GM12878 (cell line): ENCODE measurements around the gene YPEL4. TPM values are rescaled to one million over a fixed set of nuclear protein-coding genes. Genes with fewer than 3 reads are reported as not detected.
A peak's percentile ranks its signal among the peaks of the same experiment; 100 is the strongest.

Experiments
- ATAC-seq: fragments of 200-7000 bp; cut with Tn5 transposase; 3 replicates; pipeline ENCODE4 v1.9.1; 2020; ENCODE audit warnings: mild to moderate bottlenecking, moderate library complexity
- BruUV-seq: library from RNA; stranded (reverse); fragments of 400-500 nt; replicated peaks from 2 replicates; lab custom pipeline; 2021; lab: Mats Ljungman, UMichigan
- CTCF ChIA-PET: fragments of 300-600 bp; sonication (Branson Sonifier 250); formaldehyde crosslinking; extraction: SDS; loops from one replicate; lab custom pipeline; 2021; ENCODE audit warnings: inconsistent platforms; lab: Yijun Ruan, JAX
- POLR2A ChIA-PET: fragments of 350-600 bp; formaldehyde crosslinking; extraction: SDS; loops from one replicate; lab custom pipeline; 2021; ENCODE audit warnings: inconsistent platforms; lab: Charles Lee
- RAD21 ChIA-PET: fragments of 300-600 bp; sonication (Branson Sonifier 250); formaldehyde crosslinking; loops from one replicate; lab custom pipeline; 2023; ENCODE audit warnings: antibody characterized with exemption; ENCODE audit not compliant: unreplicated experiment; lab: Charles Lee
- SMC1A ChIA-PET: fragments of 300-600 bp; sonication (Branson Sonifier 250); formaldehyde crosslinking; loops from one replicate; lab custom pipeline; 2023; ENCODE audit not compliant: unreplicated experiment, uncharacterized antibody; lab: Charles Lee
- DNase-seq: peaks from one replicate; pipeline ENCODE4 v3.0.0-alpha.2; 2011; ENCODE audit warnings: low read depth, low spot score
- FAIRE-seq: peaks from 3 replicates; lab custom pipeline; 2011; peaks lifted over from hg19 to GRCh38; lab: Jason Lieb, UNC
- H2AFZ ChIP-seq: 2 replicates; pipeline ENCODE4 v1.6.0; 2011; ENCODE audit warnings: low read depth, low read length, control low read depth; ENCODE audit not compliant: control insufficient read depth
- H3K27ac ChIP-seq: 2 replicates; pipeline ENCODE4 v1.5.1; 2011; ENCODE audit warnings: control low read depth; ENCODE audit not compliant: control insufficient read depth, insufficient read depth
- H3K27me3 ChIP-seq, 2 experiments: replicated peaks in 1 of 2; 2 replicates each; pipeline versions ENCODE4 v1.6.0 to v1.6.1; 2011; ENCODE audit warnings: low read length in 1 of 2; ENCODE audit not compliant: control insufficient read depth in 2 of 2, insufficient read depth in 2 of 2
- H3K36me3 ChIP-seq, 2 experiments: 2 replicates each; pipeline ENCODE4 v1.5.1; 2011; ENCODE audit warnings: low read length in 1 of 2; ENCODE audit not compliant: control insufficient read depth in 2 of 2, insufficient read depth in 2 of 2
- H3K4me1 ChIP-seq: 2 replicates; pipeline ENCODE4 v1.6.1; 2011; ENCODE audit warnings: mild to moderate bottlenecking, low read length, moderate library complexity, mixed read lengths; ENCODE audit not compliant: control insufficient read depth, insufficient read depth
- H3K4me2 ChIP-seq: 2 replicates; pipeline ENCODE4 v1.6.0; 2011; ENCODE audit warnings: control low read depth; ENCODE audit not compliant: control insufficient read depth, insufficient read depth
- H3K4me3 ChIP-seq: fragments of 200-600 bp; sonication (generic); 2 replicates; pipeline ENCODE4 v1.5.1; 2016
- H3K79me2 ChIP-seq: 2 replicates; pipeline ENCODE4 v1.6.0; 2011; ENCODE audit warnings: low read length; ENCODE audit not compliant: control insufficient read depth, insufficient read depth
- H3K9ac ChIP-seq: 2 replicates; pipeline ENCODE4 v1.8.0; 2011; ENCODE audit warnings: low read length, control low read depth, mixed read lengths; ENCODE audit not compliant: control insufficient read depth, insufficient read depth
- H3K9me3 ChIP-seq: replicated peaks from 3 replicates; pipeline ENCODE4 v1.5.1; 2011; ENCODE audit warnings: mild to moderate bottlenecking, low read length; ENCODE audit not compliant: control insufficient read depth, insufficient read depth
- H4K20me1 ChIP-seq: 2 replicates; pipeline ENCODE4 v1.6.0; 2011; ENCODE audit not compliant: control insufficient read depth, insufficient read depth
- NFXL1 ChIP-seq: fragments of 450-650 bp; IDR thresholded peaks from 2 replicates; pipeline ENCODE4 v1.6.1; 2017; ENCODE audit warnings: antibody characterized with exemption, mild to moderate bottlenecking, borderline replicate concordance
- RAD21 ChIP-seq: IDR thresholded peaks from 2 replicates; pipeline ENCODE4 v1.6.1; 2011; ENCODE audit warnings: mild to moderate bottlenecking, low read depth, low read length, moderate library complexity; ENCODE audit not compliant: insufficient read depth
- WGBS: methylation state at CpG from one replicate; pipeline ENCODE4 v1.1.6; 2016; ENCODE audit warnings: low lambda C conversion rate; ENCODE audit not compliant: insufficient replicate concordance, insufficient coverage; ENCODE audit errors: missing lambda C conversion rate; 5-methylcytosine and 5-hydroxymethylcytosine counted together
- in situ Hi-C: fragments of 300-500 bp; cut with MboI; formaldehyde crosslinking; loops from 9 replicates; pipeline ENCODE4 v1.14.3; 2018; ENCODE audit warnings: mixed read lengths
- intact Hi-C: fragments of 100-400 bp; cut with micrococcal nuclease; formaldehyde crosslinking; loops from one replicate; pipeline ENCODE4 v1.14.2; 2022; ENCODE audit not compliant: unreplicated experiment
- polyA plus RNA-seq, 11 experiments: library from polyadenylated mRNA; depleted of rRNA in 4 of 11; unstranded in 6 of 11; stranded (reverse) in 5 of 11; fragments of >200 nt; fragmentation: Nextera tagmentation in 4 of 11; fragmentation: Illumina TruSeq in 1 of 11; extraction: Ambion mirVana in 4 of 11; extraction: Trizol in 1 of 11; gene quantifications; 1 replicate in 1 of 11; 2 replicates in 10 of 11; pipeline versions ENCODE4 v1.2.1 to v1.2.3, GENCODE V29; 2011 to 2016; ENCODE audit warnings: inconsistent platforms in 2 of 11, missing spikeins in 2 of 11, low read depth in 1 of 11
- total RNA-seq, 4 experiments: library from RNA; depleted of rRNA in 3 of 4; stranded (reverse); fragments of >200 nt in 3 of 4; fragmentation: Illumina TruSeq in 1 of 4; extraction: Trizol in 1 of 4; gene quantifications; 2 replicates each; pipeline versions ENCODE4 v1.2.1 to v1.2.3, GENCODE V29; 2013 to 2021
- TF ChIP-seq, protein P1 (sequence below), 3 experiments: IDR thresholded peaks in 2 of 3; conservative IDR thresholded peaks in 1 of 3; 2 replicates each; pipeline ENCODE4 v1.5.1; 2011; ENCODE audit warnings: low read depth in 3 of 3, low read length in 3 of 3, mild to moderate bottlenecking in 3 of 3, control low read depth in 2 of 3, moderate library complexity in 2 of 3, inconsistent platforms in 1 of 3, mixed read lengths in 1 of 3; ENCODE audit not compliant: control insufficient read depth in 2 of 3, insufficient read depth in 1 of 3; ENCODE audit errors: extremely low read depth in 1 of 3

YPEL4 gene
- total and polyA plus RNA-seq, 10 of the 15 experiments (the other 5 are each of a cell fraction or from before 2014, with no cell fraction given) = 0.07 to 0.50 (median 0.13) TPM; not detected in 5

GRCh38 chr11:57675176-57675941, 25.6 kb upstream of the YPEL4 start:
- ATAC-seq (peak; percentile 54), FAIRE-seq (no peak), DNase-seq (no peak)
- no TSS peak for BruUV-seq
- in situ Hi-C loops (no loop called here), intact Hi-C loops (no loop called here)
- H4K20me1 ChIP-seq = peaks cover 7% of the 10 kb centered on the region; the same call in 1 of the 2 replicates
- peak overlapping the region; percentile 16; the same call in 1 of the 2 replicates for H3K4me3 ChIP-seq
- ChIA-PET CTCF (interaction anchor here (0.9 to 3.5 kb wide), 9 partner anchors 10 to 149 kb away, joined by 3 to 22 read pairs (median 4); no protein-coding TSS in a partner anchor), RAD21 (interaction anchor here (0.8 to 2.4 kb wide), 6 partner anchors 9 to 125 kb away, joined by 3 to 10 read pairs (median 3); partner anchors contain the start of gene SELENOH), POLR2A (interaction anchor here (0.6 to 1.2 kb wide), 3 partner anchors 17 to 89 kb away, joined by 3 to 5 read pairs (median 3); partner anchors contain the start of gene CLP1), SMC1A (interaction anchor here (0.6 to 2.4 kb wide), 12 partner anchors 9 to 133 kb away, joined by 3 to 16 read pairs (median 4); no protein-coding TSS in a partner anchor)
- peaks cover 5 to 25% of the 10 kb centered on the region in 2 experiments for H3K36me3 ChIP-seq
- no peaks in the 10 kb centered on the region for H3K9me3 ChIP-seq
- 0 out of 2 replicates have a peak overlapping the region, but pooled peaks have one; percentile 24 for H3K27ac ChIP-seq
- no peaks in the 10 kb centered on the region for H3K27me3 ChIP-seq
- H3K4me1 ChIP-seq = peaks cover 9% of the 10 kb centered on the region; the same call in 1 of the 2 replicates
- TF ChIP-seq NFXL1 = no peak
- TF ChIP-seq, protein P1, sequence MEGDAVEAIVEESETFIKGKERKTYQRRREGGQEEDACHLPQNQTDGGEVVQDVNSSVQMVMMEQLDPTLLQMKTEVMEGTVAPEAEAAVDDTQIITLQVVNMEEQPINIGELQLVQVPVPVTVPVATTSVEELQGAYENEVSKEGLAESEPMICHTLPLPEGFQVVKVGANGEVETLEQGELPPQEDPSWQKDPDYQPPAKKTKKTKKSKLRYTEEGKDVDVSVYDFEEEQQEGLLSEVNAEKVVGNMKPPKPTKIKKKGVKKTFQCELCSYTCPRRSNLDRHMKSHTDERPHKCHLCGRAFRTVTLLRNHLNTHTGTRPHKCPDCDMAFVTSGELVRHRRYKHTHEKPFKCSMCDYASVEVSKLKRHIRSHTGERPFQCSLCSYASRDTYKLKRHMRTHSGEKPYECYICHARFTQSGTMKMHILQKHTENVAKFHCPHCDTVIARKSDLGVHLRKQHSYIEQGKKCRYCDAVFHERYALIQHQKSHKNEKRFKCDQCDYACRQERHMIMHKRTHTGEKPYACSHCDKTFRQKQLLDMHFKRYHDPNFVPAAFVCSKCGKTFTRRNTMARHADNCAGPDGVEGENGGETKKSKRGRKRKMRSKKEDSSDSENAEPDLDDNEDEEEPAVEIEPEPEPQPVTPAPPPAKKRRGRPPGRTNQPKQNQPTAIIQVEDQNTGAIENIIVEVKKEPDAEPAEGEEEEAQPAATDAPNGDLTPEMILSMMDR (IDR thresholded peaks at IDR 0.05 in 2 of 3, conservative IDR thresholded peaks at IDR 0.05 in 1 of 3; ENCODE audit: control insufficient read depth in 2 of 3, extremely low read depth in 1 of 3, insufficient read depth in 1 of 3, low read depth in 3 of 3, low read length in 3 of 3) = peak in 2 of 3 experiments; percentile 18 to 42; a peak in 2 of 6 replicates
- 0 out of 2 replicates have a peak, but pooled peaks have one; percentile 15 for TF ChIP-seq RAD21
- 32% methylated on average over 3 of the region's 3 CpGs for WGBS
- peaks cover 77% of the 10 kb centered on the region for H3K79me2 ChIP-seq
- no peak overlapping the region for H3K9ac ChIP-seq
- H2AFZ ChIP-seq = no peak overlapping the region
- H3K4me2 ChIP-seq = peak overlapping the region; percentile 66
